ENCODE results near the gene RHEX. TPM values are rescaled to one million over a fixed set of nuclear protein-coding genes. Genes with fewer than 3 reads are reported as not detected.

The RHEX gene
- total RNA-seq, 1 donor from 2014 or later: not detected

GRCh38 chr1:206142770-206143169 lies 89.8 kb downstream of the RHEX start:
- peaks cover 7% of the 10 kb centered on the region for H3K4me1 ChIP-seq
- no peaks in the 10 kb centered on the region for H3K36me3 ChIP-seq
- Mint-ChIP-seq H3K36me3 (no peaks in the 10 kb centered on the region), H3K9me3 (peaks cover 18% of the 10 kb centered on the region), H3K4me1 (peaks cover 44% of the 10 kb centered on the region), H3K27ac (no peak overlapping the region), H3K27me3 (ENCODE audit: insufficient read depth, low read depth) (peaks cover 13% of the 10 kb centered on the region), H3K4me3 (no peak overlapping the region)
- no peak overlapping the region for H3K4me3 ChIP-seq
- no peaks in the 10 kb centered on the region for H3K9me3 ChIP-seq (ENCODE audit: low read depth)
- H3K9ac ChIP-seq: no peak overlapping the region
- H3K27ac ChIP-seq: no peak overlapping the region
- H3K4me2 ChIP-seq: no peak overlapping the region
- no peaks in the 10 kb centered on the region for H3F3A ChIP-seq (ENCODE audit: low read depth)
- no peaks in the 10 kb centered on the region for H3K79me2 ChIP-seq (ENCODE audit: low read depth)
- no peak overlapping the region for H2AFZ ChIP-seq (replicated peaks)
- H3K27me3 ChIP-seq: no peaks in the 10 kb centered on the region
- TF ChIP-seq EZH2 (IDR thresholded peaks at IDR 0.05) (no peak), CTCF (IDR thresholded peaks at IDR 0.05) (no peak), EZH2phosphoT487 (IDR thresholded peaks at IDR 0.05) (no peak)
- no peak for DNase-seq (ENCODE audit: low spot score)
- H4K20me1 ChIP-seq (ENCODE audit: low read depth): no peaks in the 10 kb centered on the region

- peaks cover 44% of the 10 kb centered on the region for H3K4me1 Mint-ChIP-seq
- H3K9me3 Mint-ChIP-seq: peaks cover 23% of the 10 kb centered on the region
- H3K27me3 Mint-ChIP-seq (ENCODE audit: insufficient read depth, low read depth): peaks cover 13% of the 10 kb centered on the region
- H3K27me3 ChIP-seq: no peaks in the 10 kb centered on the region
- no peak overlapping the region for H3K9ac ChIP-seq
- H3K79me2 ChIP-seq (ENCODE audit: low read depth): no peaks in the 10 kb centered on the region
- H4K20me1 ChIP-seq (ENCODE audit: low read depth): no peaks in the 10 kb centered on the region
- no peak overlapping the region for H3K4me3 ChIP-seq
- no peak overlapping the region for H3K27ac ChIP-seq
- H3K4me2 ChIP-seq: no peak overlapping the region
- H3K4me3 Mint-ChIP-seq: peak overlapping the region; percentile 6
- H2AFZ ChIP-seq (replicated peaks): no peak overlapping the region
- H3K36me3 ChIP-seq: no peaks in the 10 kb centered on the region
- H3K4me1 ChIP-seq: peaks cover 7% of the 10 kb centered on the region
- no peak for DNase-seq (ENCODE audit: low spot score)
- no peaks in the 10 kb centered on the region for H3F3A ChIP-seq (ENCODE audit: low read depth)
- TF ChIP-seq CTCF (IDR thresholded peaks at IDR 0.05): no peak
- no peak for TF ChIP-seq EZH2phosphoT487 (IDR thresholded peaks at IDR 0.05)
- no peak for TF ChIP-seq EZH2 (IDR thresholded peaks at IDR 0.05)
- H3K9me3 ChIP-seq (ENCODE audit: low read depth): no peaks in the 10 kb centered on the region
- no peaks in the 10 kb centered on the region for H3K36me3 Mint-ChIP-seq
- H3K27ac Mint-ChIP-seq: peak overlapping the region; percentile 55
Observed at GRCh38 chr1:206143537-206144172, 90.7 kb downstream of the RHEX start.

- Histone ChIP-seq H3K4me3 (no peak overlapping the region), H2AFZ (replicated peaks) (no peak overlapping the region), H3F3A (ENCODE audit: low read depth) (no peaks in the 10 kb centered on the region), H3K9ac (no peak overlapping the region), H3K27me3 (no peaks in the 10 kb centered on the region), H3K4me2 (no peak overlapping the region), H3K79me2 (ENCODE audit: low read depth) (no peaks in the 10 kb centered on the region), H3K36me3 (no peaks in the 10 kb centered on the region), H3K27ac (no peak overlapping the region), H3K9me3 (ENCODE audit: low read depth) (no peaks in the 10 kb centered on the region), H4K20me1 (ENCODE audit: low read depth) (no peaks in the 10 kb centered on the region), H3K4me1 (peaks cover 7% of the 10 kb centered on the region)
- Mint-ChIP-seq H3K27ac (peak overlapping the region; percentile 55), H3K4me1 (peaks cover 41% of the 10 kb centered on the region), H3K9me3 (peaks cover 20% of the 10 kb centered on the region), H3K27me3 (ENCODE audit: insufficient read depth, low read depth) (peaks cover 13% of the 10 kb centered on the region), H3K4me3 (no peak overlapping the region), H3K36me3 (no peaks in the 10 kb centered on the region)
- no peak for TF ChIP-seq EZH2phosphoT487 (IDR thresholded peaks at IDR 0.05)
- TF ChIP-seq CTCF (IDR thresholded peaks at IDR 0.05): no peak
- TF ChIP-seq EZH2 (IDR thresholded peaks at IDR 0.05): no peak
- DNase-seq (ENCODE audit: low spot score): no peak
Observed at GRCh38 chr1:206144605-206145004, 91.6 kb downstream of the RHEX start.

All from neural progenitor cell (in vitro differentiated cells).